Measurements from ENCODE around the gene PGAM1.
"Not testable (repeated sequence)": the region's sequence is repeated elsewhere in the genome, so short reads cannot be mapped to it uniquely, and the experiment has no call there.

Gene PGAM1

GRCh38 chr10:97399843-97400545, 26.0 kb upstream of the PGAM1 start:
- peak overlapping the region; percentile 93 for H3K4me3 ChIP-seq (ENCODE audit: low read depth, low read length)
- TF ChIP-seq CTCF (IDR thresholded peaks at IDR 0.05; ENCODE audit: low read depth, low read length): no peak

DNA sequence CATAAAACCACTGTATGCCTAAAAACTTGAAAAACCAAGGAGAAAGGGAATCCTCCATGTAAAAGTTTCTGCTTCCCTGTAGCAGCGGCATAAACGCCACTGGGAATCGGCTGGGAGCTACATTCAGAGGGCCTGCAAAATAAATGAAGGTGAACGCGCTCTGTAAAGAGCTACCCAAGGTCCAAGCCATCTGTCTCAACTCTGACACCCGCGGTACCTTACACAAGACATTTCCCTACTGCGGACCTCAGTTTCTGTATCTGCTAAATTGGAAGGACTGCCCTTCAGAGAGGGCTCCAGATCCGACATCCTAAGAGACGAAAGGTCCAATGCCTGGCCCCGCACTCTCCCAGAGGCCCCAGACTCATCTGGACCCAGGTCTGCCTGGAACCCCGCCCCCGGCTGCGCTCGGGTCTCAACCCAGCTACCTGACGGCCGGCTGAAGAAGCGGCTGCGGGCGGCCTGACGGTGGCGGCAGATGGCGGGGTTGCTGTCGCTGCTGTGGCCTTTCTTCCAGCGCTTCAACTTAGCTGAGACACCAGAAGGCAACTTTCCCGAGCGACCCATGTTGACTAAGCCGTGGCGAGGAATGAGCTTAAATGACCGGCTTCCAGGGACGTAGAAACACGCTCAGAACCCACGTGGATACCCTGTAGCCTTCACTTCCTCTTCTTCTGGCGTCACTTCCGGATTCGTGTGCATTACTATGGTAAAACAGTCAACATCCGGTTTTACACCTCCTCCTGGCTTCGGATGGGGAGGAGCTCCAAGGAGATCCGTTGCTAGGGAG, 25.1 kb upstream of the PGAM1 start, which contains the start of gene RRP12:
TSS of gene RRP12 (minus strand) at position 676 of the 790 bp plus-strand sequence. CDS start at position 567, 109 bp downstream.
- H3K4me3 ChIP-seq (ENCODE audit: low read depth, low read length): peak within 1 kb of the TSS; percentile 93
- no peak for TF ChIP-seq CTCF (IDR thresholded peaks at IDR 0.05; ENCODE audit: low read depth, low read length)

DNA sequence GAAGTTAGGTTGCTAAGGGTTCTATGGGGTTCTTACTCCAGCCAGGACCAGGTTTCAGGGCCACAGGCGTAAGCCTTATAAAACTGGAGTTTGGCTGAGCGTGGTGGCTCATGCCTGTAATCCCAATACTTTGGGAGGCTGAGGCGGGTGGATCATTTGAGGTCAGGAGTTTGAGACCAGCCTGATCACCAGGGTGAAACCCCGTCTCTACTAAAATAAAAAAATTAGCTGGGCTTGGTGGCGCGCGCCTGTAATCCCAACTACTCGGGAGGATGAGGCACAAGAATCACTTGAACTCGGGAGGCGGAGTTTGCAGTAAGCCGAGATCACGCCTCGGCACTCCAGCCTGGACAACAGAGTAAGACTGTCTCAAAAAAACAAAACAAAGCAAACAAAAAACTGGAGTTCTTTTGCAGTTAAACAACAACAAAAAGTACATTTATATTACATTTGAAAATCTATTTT, 24.5 kb upstream of the PGAM1 start:
- TF ChIP-seq CTCF (IDR thresholded peaks at IDR 0.05; ENCODE audit: low read depth, low read length): no peak
- H3K4me3 ChIP-seq (ENCODE audit: low read depth, low read length): peak overlapping the region; percentile 93

DNA sequence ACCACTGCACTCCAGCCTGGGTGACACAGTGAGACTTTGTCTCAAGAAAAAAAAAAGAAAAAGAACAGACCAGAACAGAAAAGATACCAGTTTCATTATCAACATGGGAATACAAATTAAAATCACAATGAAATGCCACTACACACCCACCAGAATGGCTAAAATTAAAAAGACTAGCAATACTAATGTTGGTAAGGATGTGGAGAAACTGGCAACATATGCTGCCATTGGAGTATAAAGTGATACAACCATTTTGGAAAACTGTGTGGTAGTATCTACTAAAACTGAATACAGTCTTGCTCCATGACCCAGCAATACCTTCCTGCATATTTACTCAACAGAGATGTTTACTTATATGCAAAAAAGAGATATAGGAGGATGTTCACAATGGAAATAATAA, 21.9 kb upstream of the PGAM1 start:
- no peak for TF ChIP-seq CTCF (IDR thresholded peaks at IDR 0.05; ENCODE audit: low read depth, low read length)
- no peak overlapping the region for H3K4me3 ChIP-seq (ENCODE audit: low read depth, low read length)

DNA sequence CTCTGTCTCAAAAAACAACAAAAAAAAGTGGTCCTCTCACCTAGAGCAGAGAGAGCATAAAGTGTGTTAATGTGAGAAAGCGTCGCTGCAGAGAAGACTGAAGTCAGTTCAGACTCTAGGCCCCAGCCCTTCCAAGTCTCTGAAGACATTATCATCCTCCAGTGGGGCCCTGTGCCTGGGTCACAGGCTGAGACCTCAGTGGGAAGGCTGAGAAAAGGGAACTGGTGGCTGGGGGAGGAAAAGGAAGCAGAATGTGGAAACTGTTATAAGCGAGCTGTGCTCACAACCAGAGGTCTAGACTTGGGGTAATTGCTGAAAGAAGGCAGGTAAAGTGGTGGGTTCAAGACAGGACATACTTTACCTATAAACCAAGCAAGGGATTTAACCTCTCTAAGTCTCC, 19.9 kb upstream of the PGAM1 start:
- no peak overlapping the region for H3K4me3 ChIP-seq (ENCODE audit: low read depth, low read length)
- no peak for TF ChIP-seq CTCF (IDR thresholded peaks at IDR 0.05; ENCODE audit: low read depth, low read length)

DNA sequence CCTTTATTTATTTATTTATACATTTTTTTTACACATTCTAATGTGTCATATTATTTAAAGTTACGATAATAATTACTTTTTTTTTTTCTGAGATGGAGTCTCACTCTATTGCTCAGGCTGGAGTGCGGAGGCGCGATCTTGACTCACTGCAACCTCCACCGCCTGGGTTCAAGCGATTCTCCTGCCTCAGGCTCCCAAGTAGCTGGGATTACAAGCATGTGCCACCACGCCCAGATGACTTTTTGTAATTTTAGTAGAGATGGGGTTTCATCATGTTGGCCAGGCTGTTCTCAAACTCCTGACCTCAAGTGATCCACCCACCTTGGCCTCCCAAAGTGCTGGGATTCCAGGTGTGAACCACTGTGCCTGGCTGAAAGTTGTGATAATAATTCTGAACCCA, 19.5 kb upstream of the PGAM1 start:
- not testable (repeated sequence) for H3K4me3 ChIP-seq (ENCODE audit: low read depth, low read length)

DNA sequence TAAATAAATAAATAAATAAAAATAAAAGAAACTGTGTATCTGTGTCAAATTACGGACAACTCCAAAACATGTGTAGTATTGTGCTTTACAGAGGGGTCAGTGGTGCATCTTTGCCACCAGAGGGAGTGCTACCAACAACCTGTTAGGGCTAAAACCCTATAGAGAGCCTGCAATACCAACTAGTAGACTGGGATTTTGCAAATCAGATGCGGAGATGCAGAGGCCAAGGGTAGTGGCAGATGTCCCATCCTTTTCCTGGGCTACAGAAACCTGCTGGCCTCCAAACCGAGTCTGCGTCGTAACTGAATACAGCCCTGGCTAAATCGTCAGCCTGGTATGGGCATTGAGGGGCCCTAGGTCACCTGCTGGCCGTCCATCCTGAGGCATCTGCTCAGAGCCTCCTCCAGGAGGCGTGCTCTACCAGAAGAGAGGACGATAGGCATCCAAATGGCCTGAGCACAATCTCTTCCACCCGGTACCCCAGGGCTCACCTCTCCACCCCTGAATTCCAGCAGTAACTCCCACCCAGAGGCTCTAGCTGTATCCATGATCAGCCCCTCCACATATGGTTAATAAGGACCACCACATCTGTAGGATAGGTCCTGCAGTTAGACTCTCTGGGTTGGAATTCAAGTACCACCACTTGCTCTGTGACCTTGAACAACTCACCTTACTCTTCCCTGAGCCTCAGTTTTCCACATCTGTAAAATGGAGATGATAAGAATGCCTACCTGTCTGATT, 18.6 kb upstream of the PGAM1 start:
- TF ChIP-seq CTCF (IDR thresholded peaks at IDR 0.05; ENCODE audit: low read depth, low read length): no peak; the same call in none of the 2 replicates
- no peak overlapping the region for H3K4me3 ChIP-seq (ENCODE audit: low read depth, low read length)

Measured in WI38 (cell line).